ENCODE results near the gene STXBP4. TPM values are rescaled to one million over a fixed set of nuclear protein-coding genes. Genes with fewer than 3 reads are reported as not detected.

Gene STXBP4
- total and polyA plus RNA-seq, 2 donors from 2014 or later, result 4.5 to 20.2 TPM

GRCh38 chr17:55212880-55213279 lies 244.3 kb downstream of the STXBP4 start:
- no peak for TF ChIP-seq CTCF (IDR thresholded peaks at IDR 0.05; ENCODE audit: borderline replicate concordance, extremely low read depth, insufficient read depth)
- Histone ChIP-seq H3K4me1 (ENCODE audit: control insufficient read depth in 2 of 3, insufficient read depth in 2 of 3, low read depth in 1 of 3, low read length in 3 of 3) (peaks cover 0 to 4% (median 0%) of the 10 kb centered on the region in 3 donors), H3K27me3 (ENCODE audit: control insufficient read depth, insufficient read depth, low read length) (no peaks in the 10 kb centered on the region), H3K27ac (ENCODE audit: low read depth in 2 of 2, low read length in 2 of 2) (no peak overlapping the region), H3K9ac (ENCODE audit: low read length in 3 of 3) (no peak overlapping the region), H3K36me3 (ENCODE audit: control insufficient read depth in 2 of 3, insufficient read depth in 3 of 3, low read length in 3 of 3) (no peaks in the 10 kb centered on the region), H3K9me3 (ENCODE audit: control insufficient read depth in 2 of 3, insufficient read depth in 1 of 3, low read length in 3 of 3) (no peaks in the 10 kb centered on the region), H3K4me3 (ENCODE audit: low read length in 3 of 3) (no peak overlapping the region)
- FAIRE-seq, result no peak
- DNase-seq, result no peak
- intact Hi-C loops (cut with DNase I), result no loop called here

DNA sequence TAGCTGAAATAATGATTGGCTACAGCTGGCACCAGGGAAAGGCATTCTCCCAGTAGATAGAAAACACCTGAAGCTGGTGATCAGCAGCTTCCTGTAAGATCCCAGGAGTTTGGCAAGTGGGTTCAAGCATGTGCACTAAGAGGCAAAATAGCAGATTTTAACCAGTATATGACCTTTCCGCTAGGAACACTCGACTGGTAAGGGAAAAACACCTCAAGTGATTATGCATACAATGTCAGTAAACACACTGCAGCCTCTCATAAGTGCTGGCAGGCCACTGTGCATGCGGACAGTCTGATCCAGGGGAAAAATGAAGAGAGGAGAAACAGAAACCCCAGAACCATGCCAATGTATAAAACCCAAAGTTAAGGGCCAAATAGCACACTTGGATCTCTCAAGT lies 247.1 kb downstream of the STXBP4 start:
- Histone ChIP-seq H3K9me3 (ENCODE audit: control insufficient read depth in 2 of 3, insufficient read depth in 1 of 3, low read length in 3 of 3) (no peaks in the 10 kb centered on the region), H3K9ac (ENCODE audit: low read length in 3 of 3) (no peak overlapping the region), H3K27ac (ENCODE audit: low read depth in 2 of 2, low read length in 2 of 2) (no peak overlapping the region), H3K4me3 (ENCODE audit: low read length in 3 of 3) (no peak overlapping the region), H3K4me1 (ENCODE audit: control insufficient read depth in 2 of 3, insufficient read depth in 2 of 3, low read depth in 1 of 3, low read length in 3 of 3) (peaks cover 0 to 4% (median 0%) of the 10 kb centered on the region in 3 donors), H3K27me3 (ENCODE audit: control insufficient read depth, insufficient read depth, low read length) (no peaks in the 10 kb centered on the region), H3K36me3 (ENCODE audit: control insufficient read depth in 2 of 3, insufficient read depth in 3 of 3, low read length in 3 of 3) (no peaks in the 10 kb centered on the region)
- no peak for TF ChIP-seq CTCF (IDR thresholded peaks at IDR 0.05; ENCODE audit: borderline replicate concordance, extremely low read depth, insufficient read depth)
- no peak for DNase-seq
- intact Hi-C loops (cut with DNase I), result no loop called here
- FAIRE-seq, result no peak

DNA sequence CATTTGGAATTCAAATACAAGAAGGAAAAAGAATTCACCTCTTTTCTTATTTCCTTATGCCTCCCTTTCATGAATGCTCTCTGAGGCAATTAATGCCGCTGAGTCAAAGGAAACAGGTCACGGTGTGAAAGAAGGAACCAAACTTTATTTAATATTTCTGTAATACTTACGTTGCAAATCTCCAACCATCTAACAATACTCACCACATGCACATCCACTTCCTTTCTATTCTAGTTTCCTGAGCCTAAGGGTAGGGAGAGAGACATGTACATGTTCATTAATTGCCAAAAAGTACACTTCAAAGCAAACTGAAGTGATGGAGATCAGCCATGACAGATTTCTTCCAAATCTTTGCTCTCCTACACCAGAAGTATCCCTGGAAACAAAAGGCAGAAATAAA lies 248.3 kb downstream of the STXBP4 start:
- Histone ChIP-seq H3K27me3 (ENCODE audit: control insufficient read depth, insufficient read depth, low read length) (no peaks in the 10 kb centered on the region), H3K27ac (ENCODE audit: low read depth in 2 of 2, low read length in 2 of 2) (no peak overlapping the region), H3K36me3 (ENCODE audit: control insufficient read depth in 2 of 3, insufficient read depth in 3 of 3, low read length in 3 of 3) (no peaks in the 10 kb centered on the region), H3K9me3 (ENCODE audit: control insufficient read depth in 2 of 3, insufficient read depth in 1 of 3, low read length in 3 of 3) (no peaks in the 10 kb centered on the region), H3K4me1 (ENCODE audit: control insufficient read depth in 2 of 3, insufficient read depth in 2 of 3, low read depth in 1 of 3, low read length in 3 of 3) (peaks cover 0 to 4% (median 0%) of the 10 kb centered on the region in 3 donors), H3K9ac (ENCODE audit: low read length in 3 of 3) (no peak overlapping the region), H3K4me3 (ENCODE audit: low read length in 3 of 3) (no peak overlapping the region)
- DNase-seq (no peak), FAIRE-seq (no peak)
- TF ChIP-seq CTCF (IDR thresholded peaks at IDR 0.05; ENCODE audit: borderline replicate concordance, extremely low read depth, insufficient read depth), result no peak
- intact Hi-C loops (cut with DNase I), result no loop called here

GRCh38 chr17:55219459-55219858 lies 250.9 kb downstream of the STXBP4 start:
- Histone ChIP-seq H3K9ac (ENCODE audit: low read length in 3 of 3) (no peak overlapping the region), H3K27ac (ENCODE audit: low read depth in 2 of 2, low read length in 2 of 2) (no peak overlapping the region), H3K4me3 (ENCODE audit: low read length in 3 of 3) (no peak overlapping the region), H3K27me3 (ENCODE audit: control insufficient read depth, insufficient read depth, low read length) (no peaks in the 10 kb centered on the region), H3K36me3 (ENCODE audit: control insufficient read depth in 2 of 3, insufficient read depth in 3 of 3, low read length in 3 of 3) (no peaks in the 10 kb centered on the region), H3K9me3 (ENCODE audit: control insufficient read depth in 2 of 3, insufficient read depth in 1 of 3, low read length in 3 of 3) (no peaks in the 10 kb centered on the region), H3K4me1 (ENCODE audit: control insufficient read depth in 2 of 3, insufficient read depth in 2 of 3, low read depth in 1 of 3, low read length in 3 of 3) (no peaks in the 10 kb centered on the region)
- intact Hi-C loops (cut with DNase I), result no loop called here
- no peak for TF ChIP-seq CTCF (IDR thresholded peaks at IDR 0.05; ENCODE audit: borderline replicate concordance, extremely low read depth, insufficient read depth)
- FAIRE-seq (no peak), DNase-seq (no peak)

All from kidney (tissue), 14 donors.